WTC11 (cell line): Measurements from ENCODE around the gene DCTN1. TPM values are rescaled to one million over a fixed set of nuclear protein-coding genes. Genes with fewer than 3 reads are reported as not detected.

Source experiments
- ATAC-seq: fragments of 200-7000 bp; cut with Tn5 transposase; 2 replicates; pipeline ENCODE4 v1.10.0; 2021; ENCODE audit warnings: mild to moderate bottlenecking, moderate library complexity
- CTCF ChIA-PET: fragments of 300-600 bp; sonication (Branson Sonifier 250); formaldehyde crosslinking; loops from one replicate; lab custom pipeline; 2021; ENCODE audit warnings: antibody characterized with exemption; lab: Charles Lee
- POLR2A ChIA-PET: fragments of 350-600 bp; sonication (Branson Sonifier 250); formaldehyde crosslinking; loops from one replicate; lab custom pipeline; 2021; ENCODE audit warnings: antibody characterized with exemption; lab: Charles Lee
- DNase-seq: peaks from one replicate; pipeline ENCODE4 v3.0.0; 2021; ENCODE audit warnings: low spot score
- H3K27ac Mint-ChIP-seq: 2 replicates; pipeline ENCODE4 v1.8.0; 2021; ENCODE audit warnings: mixed read lengths
- H3K27me3 Mint-ChIP-seq: 2 replicates; pipeline ENCODE4 v1.8.0; 2021; ENCODE audit warnings: low read depth, mild to moderate bottlenecking, moderate library complexity, mixed read lengths
- H3K36me3 Mint-ChIP-seq: 2 replicates; pipeline ENCODE4 v1.8.0; 2021; ENCODE audit warnings: mixed read lengths
- H3K4me1 Mint-ChIP-seq: 2 replicates; pipeline ENCODE4 v1.8.0; 2022; ENCODE audit warnings: mixed read lengths
- H3K4me3 Mint-ChIP-seq: 2 replicates; pipeline ENCODE4 v1.8.0; 2021; ENCODE audit warnings: mild to moderate bottlenecking, moderate library complexity, mixed read lengths
- H3K9me3 Mint-ChIP-seq: 2 replicates; pipeline ENCODE4 v1.8.0; 2021; ENCODE audit warnings: mixed read lengths
- EMX1 ChIP-seq: fragments of 250-450 bp; sonication (Bioruptor Pico); IDR thresholded peaks from 2 replicates; pipeline ENCODE4 v1.8.0; 2021; ENCODE audit warnings: mild to moderate bottlenecking
- FOXK1 ChIP-seq: sonication (generic); formaldehyde crosslinking; IDR thresholded peaks from 2 replicates; pipeline ENCODE4 v1.8.0; 2022; ENCODE audit warnings: mild to moderate bottlenecking, moderate library complexity, missing genetic modification reagents
- FOXP1 ChIP-seq: sonication (generic); formaldehyde crosslinking; IDR thresholded peaks from 2 replicates; pipeline ENCODE4 v1.8.0; 2022; ENCODE audit warnings: missing genetic modification reagents, mild to moderate bottlenecking, moderate library complexity, borderline replicate concordance
- GABPB1 ChIP-seq: sonication (generic); formaldehyde crosslinking; IDR thresholded peaks from 2 replicates; pipeline ENCODE4 v1.8.1; 2023; ENCODE audit warnings: mild to moderate bottlenecking, missing genetic modification reagents
- MYBL2 ChIP-seq: sonication (generic); formaldehyde crosslinking; IDR thresholded peaks from 2 replicates; pipeline ENCODE4 v1.8.1; 2023; ENCODE audit warnings: mild to moderate bottlenecking, moderate library complexity, missing genetic modification reagents
- NFATC4 ChIP-seq: fragments of 250-450 bp; sonication (Bioruptor Pico); IDR thresholded peaks from 2 replicates; pipeline ENCODE4 v1.9.0; 2021; ENCODE audit warnings: mild to moderate bottlenecking
- NR2C2 ChIP-seq: sonication (generic); formaldehyde crosslinking; IDR thresholded peaks from 2 replicates; pipeline ENCODE4 v1.8.0; 2022; ENCODE audit warnings: mild to moderate bottlenecking, missing genetic modification reagents
- SMAD4 ChIP-seq: sonication (generic); formaldehyde crosslinking; IDR thresholded peaks from 2 replicates; pipeline ENCODE4 v1.8.0; 2022; ENCODE audit warnings: mild to moderate bottlenecking, missing genetic modification reagents
- SOX15 ChIP-seq: fragments of 250-450 bp; sonication (Bioruptor Pico); IDR thresholded peaks from 2 replicates; pipeline ENCODE4 v1.9.0; 2021; ENCODE audit warnings: mild to moderate bottlenecking
- SP1 ChIP-seq: sonication (generic); formaldehyde crosslinking; conservative IDR thresholded peaks from 2 replicates; pipeline ENCODE4 v1.8.1; 2022; ENCODE audit warnings: missing genetic modification reagents
- TEAD4 ChIP-seq: sonication (generic); formaldehyde crosslinking; IDR thresholded peaks from 2 replicates; pipeline ENCODE4 v1.8.0; 2022; ENCODE audit warnings: mild to moderate bottlenecking, missing genetic modification reagents
- ZNF121 ChIP-seq: sonication (generic); formaldehyde crosslinking; IDR thresholded peaks from 2 replicates; pipeline ENCODE4 v1.8.0; 2023; ENCODE audit warnings: missing genetic modification reagents
- ZNF219 ChIP-seq: sonication (generic); formaldehyde crosslinking; IDR thresholded peaks from 2 replicates; pipeline ENCODE4 v1.8.0; 2023; ENCODE audit warnings: missing genetic modification reagents, mild to moderate bottlenecking, borderline replicate concordance
- ZNF317 ChIP-seq: sonication (generic); formaldehyde crosslinking; IDR thresholded peaks from 2 replicates; pipeline ENCODE4 v1.8.1; 2023; ENCODE audit warnings: low read depth, mild to moderate bottlenecking, moderate library complexity, missing genetic modification reagents, borderline replicate concordance
- ZNF423 ChIP-seq: fragments of 250-450 bp; sonication (Bioruptor Pico); IDR thresholded peaks from 2 replicates; pipeline ENCODE4 v2.1.2; 2022; ENCODE audit warnings: mild to moderate bottlenecking, moderate library complexity
- total RNA-seq: library from RNA; stranded (reverse); gene quantifications from 3 replicates; pipeline ENCODE4 v1.2.3, GENCODE V29; 2021
- TF ChIP-seq, protein P1 (sequence below): fragments of 200-600 bp; IDR thresholded peaks from 2 replicates; pipeline ENCODE4 v1.8.0; 2022; ENCODE audit warnings: antibody characterized with exemption
- TF ChIP-seq, protein P2 (sequence below): sonication (generic); formaldehyde crosslinking; IDR thresholded peaks from 2 replicates; pipeline ENCODE4 v1.8.0; 2022; ENCODE audit warnings: mild to moderate bottlenecking, missing genetic modification reagents
- TF ChIP-seq, protein P3 (sequence below): sonication (generic); formaldehyde crosslinking; IDR thresholded peaks from 2 replicates; pipeline ENCODE4 v1.8.0; 2022; ENCODE audit warnings: mild to moderate bottlenecking, missing genetic modification reagents
- TF ChIP-seq, protein P4 (sequence below): sonication (generic); formaldehyde crosslinking; IDR thresholded peaks from 2 replicates; pipeline ENCODE4 v1.8.0; 2023; ENCODE audit warnings: missing genetic modification reagents, mild to moderate bottlenecking, borderline replicate concordance
- TF ChIP-seq, protein P5 (sequence below): sonication (generic); formaldehyde crosslinking; IDR thresholded peaks from 2 replicates; pipeline ENCODE4 v1.8.1; 2023; ENCODE audit warnings: mild to moderate bottlenecking, missing genetic modification reagents, moderate library complexity
- TF ChIP-seq, protein P6 (sequence below): fragments of 250-450 bp; sonication (Bioruptor Pico); IDR thresholded peaks from 2 replicates; pipeline ENCODE4 v1.9.0; 2021; ENCODE audit warnings: mild to moderate bottlenecking
- TF ChIP-seq, protein P7 (sequence below): fragments of 250-450 bp; sonication (Bioruptor Pico); IDR thresholded peaks from 2 replicates; pipeline ENCODE4 v2.1.2; 2022; ENCODE audit warnings: mild to moderate bottlenecking, moderate library complexity
- TF ChIP-seq, protein P8 (sequence below): sonication (generic); formaldehyde crosslinking; IDR thresholded peaks from 2 replicates; pipeline ENCODE4 v1.8.1; 2023; ENCODE audit warnings: mild to moderate bottlenecking, missing genetic modification reagents

Gene DCTN1
- total RNA-seq, 1 experiment from 2014 or later, result 179 TPM

DNA sequence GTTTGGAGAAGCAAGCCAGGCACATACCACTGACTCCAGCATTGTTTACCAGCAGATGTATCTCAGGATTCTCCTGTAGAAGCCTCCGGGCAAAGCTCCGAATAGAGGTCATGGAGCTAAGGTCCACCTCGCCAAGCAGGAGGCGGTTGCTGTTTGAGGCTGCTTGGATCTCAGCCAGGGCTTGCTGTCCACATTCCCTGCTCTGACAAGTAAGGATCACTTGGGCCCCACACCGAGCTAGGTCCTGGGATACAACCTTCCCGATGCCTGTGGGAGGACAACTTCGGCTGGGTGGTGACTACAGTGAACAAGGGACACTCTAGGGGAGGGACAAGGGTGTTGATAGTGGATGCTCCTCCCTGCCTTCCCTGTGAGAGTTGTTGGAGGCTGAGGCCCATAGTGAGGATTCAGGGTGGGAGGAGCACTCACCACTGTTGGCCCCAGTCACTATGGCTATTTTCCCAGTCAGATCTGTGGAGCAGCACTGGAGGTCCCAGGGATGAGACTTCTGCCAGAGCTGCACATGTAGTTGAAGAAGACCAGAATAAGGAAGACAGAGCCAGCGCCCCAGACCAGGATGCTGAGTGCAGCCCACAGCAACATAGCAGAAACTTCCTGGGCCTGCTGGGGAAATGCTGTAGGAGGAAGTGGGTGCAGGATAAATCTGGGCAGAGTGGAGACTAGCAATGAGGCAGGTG, 33.0 kb upstream of the DCTN1 start:
- CTCF ChIA-PET, result interaction anchor here (2.3 kb wide), 1 partner anchor 21 kb away, joined by 10 read pairs; no protein-coding TSS in a partner anchor
- H3K27me3 Mint-ChIP-seq, result peaks cover 64% of the 10 kb centered on the region
- POLR2A ChIA-PET, result no interaction called here
- no peak for TF ChIP-seq SOX15 (CRISPR knock-in tag)
- no peak for TF ChIP-seq GABPB1
- TF ChIP-seq ZNF121 (CRISPR knock-in tag), result no peak
- no peak for TF ChIP-seq NR2C2 (CRISPR knock-in tag)
- TF ChIP-seq, protein P1, sequence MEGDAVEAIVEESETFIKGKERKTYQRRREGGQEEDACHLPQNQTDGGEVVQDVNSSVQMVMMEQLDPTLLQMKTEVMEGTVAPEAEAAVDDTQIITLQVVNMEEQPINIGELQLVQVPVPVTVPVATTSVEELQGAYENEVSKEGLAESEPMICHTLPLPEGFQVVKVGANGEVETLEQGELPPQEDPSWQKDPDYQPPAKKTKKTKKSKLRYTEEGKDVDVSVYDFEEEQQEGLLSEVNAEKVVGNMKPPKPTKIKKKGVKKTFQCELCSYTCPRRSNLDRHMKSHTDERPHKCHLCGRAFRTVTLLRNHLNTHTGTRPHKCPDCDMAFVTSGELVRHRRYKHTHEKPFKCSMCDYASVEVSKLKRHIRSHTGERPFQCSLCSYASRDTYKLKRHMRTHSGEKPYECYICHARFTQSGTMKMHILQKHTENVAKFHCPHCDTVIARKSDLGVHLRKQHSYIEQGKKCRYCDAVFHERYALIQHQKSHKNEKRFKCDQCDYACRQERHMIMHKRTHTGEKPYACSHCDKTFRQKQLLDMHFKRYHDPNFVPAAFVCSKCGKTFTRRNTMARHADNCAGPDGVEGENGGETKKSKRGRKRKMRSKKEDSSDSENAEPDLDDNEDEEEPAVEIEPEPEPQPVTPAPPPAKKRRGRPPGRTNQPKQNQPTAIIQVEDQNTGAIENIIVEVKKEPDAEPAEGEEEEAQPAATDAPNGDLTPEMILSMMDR, result no peak
- TF ChIP-seq, protein P2, sequence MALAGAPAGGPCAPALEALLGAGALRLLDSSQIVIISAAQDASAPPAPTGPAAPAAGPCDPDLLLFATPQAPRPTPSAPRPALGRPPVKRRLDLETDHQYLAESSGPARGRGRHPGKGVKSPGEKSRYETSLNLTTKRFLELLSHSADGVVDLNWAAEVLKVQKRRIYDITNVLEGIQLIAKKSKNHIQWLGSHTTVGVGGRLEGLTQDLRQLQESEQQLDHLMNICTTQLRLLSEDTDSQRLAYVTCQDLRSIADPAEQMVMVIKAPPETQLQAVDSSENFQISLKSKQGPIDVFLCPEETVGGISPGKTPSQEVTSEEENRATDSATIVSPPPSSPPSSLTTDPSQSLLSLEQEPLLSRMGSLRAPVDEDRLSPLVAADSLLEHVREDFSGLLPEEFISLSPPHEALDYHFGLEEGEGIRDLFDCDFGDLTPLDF (CRISPR knock-in tag), result no peak
- no peak for TF ChIP-seq SMAD4
- no peak for TF ChIP-seq FOXK1
- TF ChIP-seq ZNF219 (CRISPR knock-in tag), result no peak
- no peak for TF ChIP-seq TEAD4 (CRISPR knock-in tag)
- TF ChIP-seq, protein P3, sequence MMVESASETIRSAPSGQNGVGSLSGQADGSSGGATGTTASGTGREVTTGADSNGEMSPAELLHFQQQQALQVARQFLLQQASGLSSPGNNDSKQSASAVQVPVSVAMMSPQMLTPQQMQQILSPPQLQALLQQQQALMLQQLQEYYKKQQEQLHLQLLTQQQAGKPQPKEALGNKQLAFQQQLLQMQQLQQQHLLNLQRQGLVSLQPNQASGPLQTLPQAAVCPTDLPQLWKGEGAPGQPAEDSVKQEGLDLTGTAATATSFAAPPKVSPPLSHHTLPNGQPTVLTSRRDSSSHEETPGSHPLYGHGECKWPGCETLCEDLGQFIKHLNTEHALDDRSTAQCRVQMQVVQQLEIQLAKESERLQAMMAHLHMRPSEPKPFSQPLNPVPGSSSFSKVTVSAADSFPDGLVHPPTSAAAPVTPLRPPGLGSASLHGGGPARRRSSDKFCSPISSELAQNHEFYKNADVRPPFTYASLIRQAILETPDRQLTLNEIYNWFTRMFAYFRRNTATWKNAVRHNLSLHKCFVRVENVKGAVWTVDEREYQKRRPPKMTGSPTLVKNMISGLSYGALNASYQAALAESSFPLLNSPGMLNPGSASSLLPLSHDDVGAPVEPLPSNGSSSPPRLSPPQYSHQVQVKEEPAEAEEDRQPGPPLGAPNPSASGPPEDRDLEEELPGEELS (CRISPR knock-in tag), result no peak
- no peak for TF ChIP-seq EMX1 (CRISPR knock-in tag)
- TF ChIP-seq NFATC4 (CRISPR knock-in tag), result no peak
- no peak for TF ChIP-seq MYBL2 (CRISPR knock-in tag)
- TF ChIP-seq, all 79 proteins: peak for 0
- H3K36me3 Mint-ChIP-seq, result no peaks in the 10 kb centered on the region
- ATAC-seq (no peak), DNase-seq (no peak)
- H3K9me3 Mint-ChIP-seq, result no peaks in the 10 kb centered on the region
- H3K4me1 Mint-ChIP-seq, result peaks cover 13% of the 10 kb centered on the region
- no peak overlapping the region for H3K4me3 Mint-ChIP-seq
- no peak overlapping the region for H3K27ac Mint-ChIP-seq

DNA sequence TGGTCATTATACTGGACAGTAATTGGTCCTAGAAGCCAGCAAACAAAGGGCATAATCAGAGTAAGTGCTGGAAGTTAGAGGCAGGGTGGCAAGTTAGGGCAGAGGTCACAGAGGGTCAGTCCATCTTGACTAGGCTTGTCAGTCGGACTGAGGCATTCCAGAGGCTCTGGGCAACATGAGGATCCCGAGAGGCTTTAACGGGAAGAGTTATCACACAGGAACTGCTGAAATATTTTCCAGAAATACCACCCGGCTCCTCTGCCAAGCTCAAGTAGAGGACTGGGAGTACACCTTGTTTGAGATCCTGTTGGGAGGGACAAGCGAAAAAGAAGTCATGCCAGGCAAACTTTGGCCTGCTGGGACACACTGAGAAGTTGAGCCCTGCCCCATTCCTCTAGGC, 27.6 kb upstream of the DCTN1 start:
- peaks cover 45% of the 10 kb centered on the region for H3K27me3 Mint-ChIP-seq
- ATAC-seq, result no peak
- no peaks in the 10 kb centered on the region for H3K4me1 Mint-ChIP-seq
- DNase-seq, result no peak
- no peaks in the 10 kb centered on the region for H3K9me3 Mint-ChIP-seq
- ChIA-PET CTCF (interaction anchor here (1.2 kb wide), 1 partner anchor 73 kb away, joined by 3 read pairs; no protein-coding TSS in a partner anchor), POLR2A (no interaction called here)
- no peak overlapping the region for H3K27ac Mint-ChIP-seq
- H3K36me3 Mint-ChIP-seq, result no peaks in the 10 kb centered on the region
- no peak overlapping the region for H3K4me3 Mint-ChIP-seq
- no peak for TF ChIP-seq FOXP1 (CRISPR knock-in tag)
- TF ChIP-seq, protein P4, sequence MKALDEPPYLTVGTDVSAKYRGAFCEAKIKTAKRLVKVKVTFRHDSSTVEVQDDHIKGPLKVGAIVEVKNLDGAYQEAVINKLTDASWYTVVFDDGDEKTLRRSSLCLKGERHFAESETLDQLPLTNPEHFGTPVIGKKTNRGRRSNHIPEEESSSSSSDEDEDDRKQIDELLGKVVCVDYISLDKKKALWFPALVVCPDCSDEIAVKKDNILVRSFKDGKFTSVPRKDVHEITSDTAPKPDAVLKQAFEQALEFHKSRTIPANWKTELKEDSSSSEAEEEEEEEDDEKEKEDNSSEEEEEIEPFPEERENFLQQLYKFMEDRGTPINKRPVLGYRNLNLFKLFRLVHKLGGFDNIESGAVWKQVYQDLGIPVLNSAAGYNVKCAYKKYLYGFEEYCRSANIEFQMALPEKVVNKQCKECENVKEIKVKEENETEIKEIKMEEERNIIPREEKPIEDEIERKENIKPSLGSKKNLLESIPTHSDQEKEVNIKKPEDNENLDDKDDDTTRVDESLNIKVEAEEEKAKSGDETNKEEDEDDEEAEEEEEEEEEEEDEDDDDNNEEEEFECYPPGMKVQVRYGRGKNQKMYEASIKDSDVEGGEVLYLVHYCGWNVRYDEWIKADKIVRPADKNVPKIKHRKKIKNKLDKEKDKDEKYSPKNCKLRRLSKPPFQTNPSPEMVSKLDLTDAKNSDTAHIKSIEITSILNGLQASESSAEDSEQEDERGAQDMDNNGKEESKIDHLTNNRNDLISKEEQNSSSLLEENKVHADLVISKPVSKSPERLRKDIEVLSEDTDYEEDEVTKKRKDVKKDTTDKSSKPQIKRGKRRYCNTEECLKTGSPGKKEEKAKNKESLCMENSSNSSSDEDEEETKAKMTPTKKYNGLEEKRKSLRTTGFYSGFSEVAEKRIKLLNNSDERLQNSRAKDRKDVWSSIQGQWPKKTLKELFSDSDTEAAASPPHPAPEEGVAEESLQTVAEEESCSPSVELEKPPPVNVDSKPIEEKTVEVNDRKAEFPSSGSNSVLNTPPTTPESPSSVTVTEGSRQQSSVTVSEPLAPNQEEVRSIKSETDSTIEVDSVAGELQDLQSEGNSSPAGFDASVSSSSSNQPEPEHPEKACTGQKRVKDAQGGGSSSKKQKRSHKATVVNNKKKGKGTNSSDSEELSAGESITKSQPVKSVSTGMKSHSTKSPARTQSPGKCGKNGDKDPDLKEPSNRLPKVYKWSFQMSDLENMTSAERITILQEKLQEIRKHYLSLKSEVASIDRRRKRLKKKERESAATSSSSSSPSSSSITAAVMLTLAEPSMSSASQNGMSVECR (CRISPR knock-in tag), result no peak
- no peak for TF ChIP-seq ZNF317 (CRISPR knock-in tag)
- TF ChIP-seq, protein P5, sequence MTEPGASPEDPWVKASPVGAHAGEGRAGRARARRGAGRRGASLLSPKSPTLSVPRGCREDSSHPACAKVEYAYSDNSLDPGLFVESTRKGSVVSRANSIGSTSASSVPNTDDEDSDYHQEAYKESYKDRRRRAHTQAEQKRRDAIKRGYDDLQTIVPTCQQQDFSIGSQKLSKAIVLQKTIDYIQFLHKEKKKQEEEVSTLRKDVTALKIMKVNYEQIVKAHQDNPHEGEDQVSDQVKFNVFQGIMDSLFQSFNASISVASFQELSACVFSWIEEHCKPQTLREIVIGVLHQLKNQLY (CRISPR knock-in tag), result no peak
- TF ChIP-seq, protein P6, sequence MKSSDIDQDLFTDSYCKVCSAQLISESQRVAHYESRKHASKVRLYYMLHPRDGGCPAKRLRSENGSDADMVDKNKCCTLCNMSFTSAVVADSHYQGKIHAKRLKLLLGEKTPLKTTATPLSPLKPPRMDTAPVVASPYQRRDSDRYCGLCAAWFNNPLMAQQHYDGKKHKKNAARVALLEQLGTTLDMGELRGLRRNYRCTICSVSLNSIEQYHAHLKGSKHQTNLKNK, result no peak
- TF ChIP-seq ZNF423 (CRISPR knock-in tag), result no peak
- TF ChIP-seq, protein P7, sequence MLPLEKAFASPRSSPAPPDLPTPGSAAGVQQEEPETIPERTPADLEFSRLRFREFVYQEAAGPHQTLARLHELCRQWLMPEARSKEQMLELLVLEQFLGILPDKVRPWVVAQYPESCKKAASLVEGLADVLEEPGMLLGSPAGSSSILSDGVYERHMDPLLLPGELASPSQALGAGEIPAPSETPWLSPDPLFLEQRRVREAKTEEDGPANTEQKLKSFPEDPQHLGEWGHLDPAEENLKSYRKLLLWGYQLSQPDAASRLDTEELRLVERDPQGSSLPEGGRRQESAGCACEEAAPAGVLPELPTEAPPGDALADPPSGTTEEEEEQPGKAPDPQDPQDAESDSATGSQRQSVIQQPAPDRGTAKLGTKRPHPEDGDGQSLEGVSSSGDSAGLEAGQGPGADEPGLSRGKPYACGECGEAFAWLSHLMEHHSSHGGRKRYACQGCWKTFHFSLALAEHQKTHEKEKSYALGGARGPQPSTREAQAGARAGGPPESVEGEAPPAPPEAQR (CRISPR knock-in tag), result no peak
- TF ChIP-seq SP1 (CRISPR knock-in tag), result no peak
- TF ChIP-seq, protein P8, sequence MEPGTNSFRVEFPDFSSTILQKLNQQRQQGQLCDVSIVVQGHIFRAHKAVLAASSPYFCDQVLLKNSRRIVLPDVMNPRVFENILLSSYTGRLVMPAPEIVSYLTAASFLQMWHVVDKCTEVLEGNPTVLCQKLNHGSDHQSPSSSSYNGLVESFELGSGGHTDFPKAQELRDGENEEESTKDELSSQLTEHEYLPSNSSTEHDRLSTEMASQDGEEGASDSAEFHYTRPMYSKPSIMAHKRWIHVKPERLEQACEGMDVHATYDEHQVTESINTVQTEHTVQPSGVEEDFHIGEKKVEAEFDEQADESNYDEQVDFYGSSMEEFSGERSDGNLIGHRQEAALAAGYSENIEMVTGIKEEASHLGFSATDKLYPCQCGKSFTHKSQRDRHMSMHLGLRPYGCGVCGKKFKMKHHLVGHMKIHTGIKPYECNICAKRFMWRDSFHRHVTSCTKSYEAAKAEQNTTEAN (CRISPR knock-in tag), result no peak
